Stimulated activated effector memory CD8-positive, alpha-beta T cell treated with anti-CD3 and anti-CD28 coated beads, Interleukin-12 subunit alpha, Interleukin-12 subunit beta, amount 100 ng/mL, for 72 hours (primary cell): Measurements from ENCODE around the gene FOXRED1.
"Not testable (repeated sequence)": the region's sequence is repeated elsewhere in the genome, so short reads cannot be mapped to it uniquely, and the experiment has no call there.

Experiments used
- ATAC-seq: fragments of 150-1000 bp; cut with Tn5 transposase; 2 replicates; pipeline ENCODE4 v1.10.0; 2021
- DNase-seq, 2 donors: peaks; one replicate each; pipeline ENCODE4 v3.0.0; 2021 to 2022; ENCODE audit warnings: low spot score in 2 of 2
- H3K27ac Mint-ChIP-seq: one replicate; pipeline ENCODE4 v1.8.0; 2022; ENCODE audit warnings: mild to moderate bottlenecking, mixed read lengths
- H3K36me3 Mint-ChIP-seq: one replicate; pipeline ENCODE4 v1.8.0; 2022; ENCODE audit warnings: mild to moderate bottlenecking, mixed read lengths
- H3K4me1 Mint-ChIP-seq: one replicate; pipeline ENCODE4 v1.8.0; 2022; ENCODE audit warnings: mixed read lengths
- H3K4me3 Mint-ChIP-seq: one replicate; pipeline ENCODE4 v1.8.0; 2022; ENCODE audit warnings: mild to moderate bottlenecking, mixed read lengths
- H3K9me3 Mint-ChIP-seq: one replicate; pipeline ENCODE4 v1.8.0; 2022; ENCODE audit warnings: mixed read lengths

Gene FOXRED1

GRCh38 chr11:126268708-126269579, at the start of gene FOXRED1, which contains the start of gene SRPRA:
TSS of gene FOXRED1 (plus strand) at chr11:126269154. CDS start at chr11:126269207, 53 bp downstream.
TSS of gene SRPRA (minus strand) at chr11:126268895. CDS start at chr11:126268804, 91 bp downstream.
- ATAC-seq (peak; percentile 99), DNase-seq (peak; percentile 95 to 99)
- peak within 1 kb of the TSS; percentile 98 for H3K27ac Mint-ChIP-seq
- no peaks in the 10 kb centered on the region for H3K9me3 Mint-ChIP-seq
- H3K4me3 Mint-ChIP-seq, result peak within 1 kb of the TSS; percentile 98
- peaks cover 49% of the 10 kb centered on the region for H3K4me1 Mint-ChIP-seq
- peaks cover 66% of the 10 kb centered on the region for H3K36me3 Mint-ChIP-seq

DNA sequence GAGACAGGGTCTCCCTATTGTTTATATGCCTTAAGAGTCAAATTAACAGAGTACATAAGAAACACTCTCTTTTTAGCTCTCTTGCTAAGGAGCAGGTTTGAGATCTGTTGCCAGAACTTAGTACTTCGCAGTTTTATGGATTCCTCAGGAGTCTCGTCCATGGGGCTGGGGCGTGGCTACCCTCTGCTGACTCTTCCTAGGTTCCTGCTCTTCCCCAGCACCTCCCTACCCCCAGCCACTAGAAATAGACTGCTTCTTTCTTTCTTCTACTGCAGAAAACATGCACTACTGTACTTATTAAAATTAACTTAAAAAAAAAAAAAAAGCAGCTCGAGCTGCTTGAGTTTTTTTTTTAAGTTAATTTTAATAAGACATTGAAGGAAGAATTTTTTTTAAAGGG, 49.4 kb upstream of the FOXRED1 start:
- Mint-ChIP-seq H3K27ac (no peak overlapping the region), H3K36me3 (peaks cover 5% of the 10 kb centered on the region), H3K4me1 (peaks cover 28% of the 10 kb centered on the region), H3K4me3 (no peak overlapping the region), H3K9me3 (no peaks in the 10 kb centered on the region)
- DNase-seq (no peak), ATAC-seq (no peak)

- ATAC-seq (no peak), DNase-seq (no peak)
- Mint-ChIP-seq H3K36me3 (no peaks in the 10 kb centered on the region), H3K27ac (no peak overlapping the region), H3K4me3 (no peak overlapping the region), H3K4me1 (peaks cover 7% of the 10 kb centered on the region), H3K9me3 (no peaks in the 10 kb centered on the region)
Observed at GRCh38 chr11:126224647-126225294, 44.2 kb upstream of the FOXRED1 start.

DNA sequence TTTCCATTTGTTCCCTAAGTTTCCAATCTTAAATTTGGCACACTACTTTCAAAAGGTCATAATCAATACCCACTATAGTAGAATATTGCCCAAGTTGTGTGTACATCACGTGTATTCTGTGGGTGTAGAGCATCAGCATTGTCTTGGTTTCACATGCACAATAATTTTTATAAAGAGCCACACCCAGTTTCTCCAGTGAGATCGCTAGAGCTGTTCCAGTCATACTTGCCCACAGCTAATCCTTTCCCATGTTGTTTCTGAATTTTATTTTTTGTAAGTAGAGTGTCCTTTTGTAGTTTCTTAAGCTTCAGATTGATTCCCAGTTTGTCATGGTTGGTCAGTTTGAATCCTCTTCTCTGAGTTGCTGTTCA, 43.7 kb upstream of the FOXRED1 start:
- Mint-ChIP-seq H3K4me1 (peaks cover 2% of the 10 kb centered on the region), H3K4me3 (no peak overlapping the region), H3K9me3 (no peaks in the 10 kb centered on the region), H3K27ac (no peak overlapping the region), H3K36me3 (peaks cover 2% of the 10 kb centered on the region)
- ATAC-seq (no peak), DNase-seq (no peak)

DNA sequence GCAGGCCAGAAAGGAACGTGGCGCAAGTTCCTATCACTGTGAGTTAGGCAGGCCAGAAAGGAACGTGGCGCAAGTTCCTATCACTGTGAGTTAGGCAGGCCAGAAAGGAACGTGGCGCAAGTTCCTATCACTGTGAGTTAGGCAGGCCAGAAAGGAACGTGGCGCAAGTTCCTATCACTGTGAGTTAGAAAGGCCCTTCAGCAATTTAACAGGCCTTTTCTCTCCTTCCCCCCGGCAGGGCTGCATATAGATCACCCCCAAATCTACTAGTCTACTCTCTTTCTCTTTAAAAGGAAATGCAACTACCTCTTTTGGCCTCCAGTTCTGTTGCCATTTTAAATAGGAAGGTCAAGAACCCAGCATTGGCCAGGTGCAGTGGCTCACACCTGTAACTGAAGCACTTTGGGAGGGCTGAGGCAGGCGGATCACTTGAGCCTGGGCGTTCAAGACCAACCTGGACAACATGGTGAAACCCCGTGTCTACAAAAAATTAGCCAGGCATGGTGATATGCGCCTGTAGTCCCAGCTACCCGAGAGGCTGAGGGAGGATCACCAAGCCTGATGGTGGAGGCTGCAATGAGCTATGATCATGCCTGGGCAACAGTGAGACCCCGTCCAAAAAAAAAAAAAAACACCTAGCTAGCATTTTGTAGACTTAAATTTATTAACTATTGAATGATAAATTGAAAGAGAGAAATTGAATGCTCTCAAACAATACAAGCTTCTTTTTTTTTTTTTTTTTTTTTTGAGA, 42.4 kb upstream of the FOXRED1 start:
- Mint-ChIP-seq H3K36me3 (peaks cover 12% of the 10 kb centered on the region), H3K9me3 (no peaks in the 10 kb centered on the region), H3K27ac (no peak overlapping the region), H3K4me3 (no peak overlapping the region), H3K4me1 (no peaks in the 10 kb centered on the region)
- no peak for ATAC-seq
- DNase-seq, result no peak

DNA sequence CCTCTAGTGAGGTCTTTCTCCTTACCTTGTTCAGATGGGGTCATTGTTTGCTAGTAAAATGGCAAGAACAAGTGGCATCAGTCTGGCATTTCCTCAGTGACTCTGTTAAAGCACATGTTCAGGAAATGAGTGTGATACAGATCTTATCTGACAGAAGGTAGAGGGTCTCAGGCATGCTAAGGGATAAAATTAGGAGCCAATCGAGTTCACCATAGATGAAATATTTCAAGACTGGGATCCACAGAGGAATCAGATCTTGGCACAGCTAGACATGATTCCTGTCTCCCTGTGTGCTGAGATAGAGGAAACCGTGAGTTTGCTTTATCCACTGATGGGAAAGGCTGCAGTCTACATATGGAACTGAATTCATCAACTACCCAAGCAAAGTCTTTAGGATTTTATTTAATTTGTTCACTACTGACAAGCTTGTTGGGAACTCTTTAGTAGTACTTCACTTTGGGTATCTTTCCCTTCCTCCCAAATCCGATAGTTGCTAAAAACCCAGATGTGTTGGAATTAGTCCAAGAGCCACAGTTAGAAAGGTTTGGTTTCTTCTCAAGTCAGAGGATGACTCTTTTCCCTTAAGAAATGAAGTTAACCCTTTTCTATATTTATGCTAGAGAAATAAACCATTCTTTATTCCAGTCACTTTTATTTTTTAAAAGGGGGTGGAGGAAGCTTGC, 39.0 kb upstream of the FOXRED1 start:
- H3K36me3 Mint-ChIP-seq, result peaks cover 22% of the 10 kb centered on the region
- no peak for DNase-seq
- H3K4me3 Mint-ChIP-seq, result no peak overlapping the region

GRCh38 chr11:126231725-126232459, 37.1 kb upstream of the FOXRED1 start:
- Mint-ChIP-seq H3K36me3 (peaks cover 34% of the 10 kb centered on the region), H3K27ac (no peak overlapping the region), H3K4me1 (no peaks in the 10 kb centered on the region), H3K4me3 (no peak overlapping the region), H3K9me3 (no peaks in the 10 kb centered on the region)
- DNase-seq (no peak), ATAC-seq (no peak)

More for the DNA sequence above, 39.0 kb upstream of the FOXRED1 start:
- no peak for ATAC-seq
- H3K4me1 Mint-ChIP-seq, result no peaks in the 10 kb centered on the region
- no peak overlapping the region for H3K27ac Mint-ChIP-seq
- H3K9me3 Mint-ChIP-seq, result no peaks in the 10 kb centered on the region

DNA sequence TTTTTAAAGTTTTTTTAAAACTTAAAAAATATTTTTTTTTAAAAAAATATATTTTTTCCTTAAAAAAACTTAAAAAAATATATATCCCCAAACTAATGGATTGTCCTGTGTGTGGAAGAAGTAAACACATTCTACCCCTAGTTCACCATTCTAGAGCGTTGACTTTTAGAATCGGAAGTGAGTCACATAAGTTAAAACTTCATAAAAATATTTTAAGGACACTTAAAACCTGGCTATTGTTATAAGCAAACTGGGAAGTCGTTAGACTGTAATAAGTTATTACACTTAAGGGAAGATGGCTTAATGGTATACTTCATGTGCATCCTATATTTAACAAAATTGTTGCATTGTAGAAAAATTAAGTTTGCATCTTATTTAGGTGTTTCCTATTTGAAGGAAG, 36.3 kb upstream of the FOXRED1 start:
- ATAC-seq, result no peak
- Mint-ChIP-seq H3K4me1 (no peaks in the 10 kb centered on the region), H3K9me3 (no peaks in the 10 kb centered on the region), H3K4me3 (no peak overlapping the region), H3K36me3 (peaks cover 38% of the 10 kb centered on the region), H3K27ac (no peak overlapping the region)
- DNase-seq, result no peak

DNA sequence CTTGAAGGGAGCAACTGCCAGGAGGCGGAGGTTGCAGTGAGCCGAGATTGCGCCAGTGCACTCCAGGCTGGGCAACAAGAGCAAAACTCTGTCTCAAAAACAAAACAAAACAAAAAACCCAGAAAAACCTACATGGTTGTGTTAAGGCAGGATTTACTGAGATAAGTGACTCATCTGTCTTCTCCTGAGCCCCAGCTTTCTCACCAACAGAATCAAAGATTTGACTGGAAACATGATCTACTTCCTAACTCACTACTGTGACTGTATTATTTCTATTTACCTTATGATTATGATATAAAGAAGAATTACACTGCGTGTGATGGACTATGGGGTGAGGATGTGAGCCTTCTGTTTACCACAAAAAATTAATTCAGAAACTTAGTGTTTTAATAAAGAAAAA, 35.6 kb upstream of the FOXRED1 start:
- Mint-ChIP-seq H3K9me3 (no peaks in the 10 kb centered on the region), H3K36me3 (peaks cover 45% of the 10 kb centered on the region), H3K27ac (no peak overlapping the region), H3K4me1 (no peaks in the 10 kb centered on the region), H3K4me3 (no peak overlapping the region)
- DNase-seq (no peak), ATAC-seq (peak; percentile 26)

GRCh38 chr11:126246636-126247035, 22.3 kb upstream of the FOXRED1 start:
- no peak for ATAC-seq
- H3K36me3 Mint-ChIP-seq, result peaks cover 65% of the 10 kb centered on the region
- no peak overlapping the region for H3K27ac Mint-ChIP-seq
- no peak overlapping the region for H3K4me3 Mint-ChIP-seq
- no peaks in the 10 kb centered on the region for H3K9me3 Mint-ChIP-seq
- no peaks in the 10 kb centered on the region for H3K4me1 Mint-ChIP-seq
- DNase-seq, result no peak

- H3K9me3 Mint-ChIP-seq, result no peaks in the 10 kb centered on the region
- H3K36me3 Mint-ChIP-seq, result peaks cover 54% of the 10 kb centered on the region
- no peak overlapping the region for H3K27ac Mint-ChIP-seq
- no peak for DNase-seq
- no peaks in the 10 kb centered on the region for H3K4me1 Mint-ChIP-seq
- no peak for ATAC-seq
- H3K4me3 Mint-ChIP-seq, result no peak overlapping the region
Observed at GRCh38 chr11:126253265-126253664, 15.7 kb upstream of the FOXRED1 start.

DNA sequence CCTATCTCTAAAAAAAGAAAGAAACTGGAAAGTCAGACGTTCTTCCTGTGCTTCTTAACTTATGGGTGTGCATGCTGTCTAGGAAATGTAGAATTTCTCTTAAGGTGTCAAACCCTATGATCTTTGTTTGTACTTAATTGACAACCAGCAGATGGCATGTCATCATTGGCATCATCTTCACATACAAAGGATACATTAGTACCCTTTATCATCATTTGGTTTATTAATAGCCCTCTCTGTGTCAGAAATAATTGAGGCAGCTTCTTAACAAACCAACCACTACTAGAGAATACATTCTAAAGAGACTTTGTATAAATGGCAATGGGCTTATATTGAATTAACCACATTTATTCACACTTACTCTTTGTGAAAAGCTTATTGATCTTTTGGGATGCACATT, 14.1 kb upstream of the FOXRED1 start:
- peak overlapping the region; percentile 27 for H3K27ac Mint-ChIP-seq
- H3K4me1 Mint-ChIP-seq, result no peaks in the 10 kb centered on the region
- no peak overlapping the region for H3K4me3 Mint-ChIP-seq
- DNase-seq (no peak), ATAC-seq (no peak)
- H3K36me3 Mint-ChIP-seq, result peaks cover 58% of the 10 kb centered on the region
- H3K9me3 Mint-ChIP-seq, result no peaks in the 10 kb centered on the region

GRCh38 chr11:126255507-126255906, 13.4 kb upstream of the FOXRED1 start:
- Mint-ChIP-seq H3K27ac (peak overlapping the region; percentile 27), H3K36me3 (peaks cover 61% of the 10 kb centered on the region)
- not testable (repeated sequence) for ATAC-seq, H3K4me1 Mint-ChIP-seq, H3K4me3 Mint-ChIP-seq, H3K9me3 Mint-ChIP-seq, DNase-seq

DNA sequence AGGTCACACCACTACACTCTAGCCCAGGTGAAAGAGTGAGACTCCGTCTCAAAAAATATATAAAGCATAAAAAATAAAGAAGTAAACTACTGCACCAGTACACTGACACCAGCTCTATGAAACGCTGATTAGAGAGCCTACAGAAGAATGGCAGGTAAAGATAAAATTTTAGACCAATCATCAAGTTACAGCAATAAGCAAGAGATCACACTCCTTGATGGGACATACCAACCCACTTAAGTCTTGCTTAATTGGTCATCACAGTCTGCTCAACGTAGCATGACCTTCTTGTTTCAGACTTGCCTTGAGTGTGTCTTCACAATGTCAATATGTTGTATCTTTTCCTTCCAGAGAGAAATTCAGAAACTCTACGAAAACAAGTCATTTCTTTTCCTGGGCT, 12.7 kb upstream of the FOXRED1 start:
- H3K27ac Mint-ChIP-seq, result peak overlapping the region; percentile 27
- peaks cover 61% of the 10 kb centered on the region for H3K36me3 Mint-ChIP-seq
- ATAC-seq, result no peak
- H3K4me1 Mint-ChIP-seq, result no peaks in the 10 kb centered on the region
- no peak overlapping the region for H3K4me3 Mint-ChIP-seq
- no peaks in the 10 kb centered on the region for H3K9me3 Mint-ChIP-seq
- no peak for DNase-seq
